WI38 (cell line): ENCODE measurements around the gene ZDHHC17.
"Not testable (repeated sequence)": the region's sequence is repeated elsewhere in the genome, so short reads cannot be mapped to it uniquely, and the experiment has no call there.

Experiments used
- H3K4me3 ChIP-seq: 2 replicates; pipeline ENCODE4 v1.5.1; 2011; ENCODE audit warnings: low read depth, mild to moderate bottlenecking, control low read depth, low read length
- TF ChIP-seq, protein P1 (sequence below): IDR thresholded peaks from 2 replicates; pipeline ENCODE4 v1.5.1; 2012; ENCODE audit warnings: low read depth, mild to moderate bottlenecking, control low read depth, low read length

The ZDHHC17 gene

GRCh38 chr12:76720068-76720467 lies 43.8 kb upstream of the ZDHHC17 start:
- H3K4me3 ChIP-seq: no peak overlapping the region

DNA sequence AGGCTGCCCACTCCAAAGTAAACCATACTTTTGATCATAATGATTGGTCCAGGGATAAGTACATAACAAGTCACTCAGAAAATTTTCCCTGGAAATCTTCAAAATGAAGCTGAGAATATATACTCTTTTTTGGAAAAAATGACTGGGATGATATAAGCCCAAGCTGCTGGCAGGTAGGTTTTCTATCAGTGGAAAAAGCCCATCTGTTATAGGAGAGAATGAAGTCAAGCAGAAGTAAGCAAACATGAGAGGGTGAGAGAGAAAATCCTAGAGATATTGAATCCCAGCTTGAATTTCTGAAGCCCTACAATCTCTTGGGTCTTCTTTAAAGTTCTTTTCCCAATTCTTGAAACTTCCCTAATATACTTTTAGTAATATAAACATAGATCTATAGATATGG lies 37.3 kb upstream of the ZDHHC17 start:
- TF ChIP-seq, protein P1, sequence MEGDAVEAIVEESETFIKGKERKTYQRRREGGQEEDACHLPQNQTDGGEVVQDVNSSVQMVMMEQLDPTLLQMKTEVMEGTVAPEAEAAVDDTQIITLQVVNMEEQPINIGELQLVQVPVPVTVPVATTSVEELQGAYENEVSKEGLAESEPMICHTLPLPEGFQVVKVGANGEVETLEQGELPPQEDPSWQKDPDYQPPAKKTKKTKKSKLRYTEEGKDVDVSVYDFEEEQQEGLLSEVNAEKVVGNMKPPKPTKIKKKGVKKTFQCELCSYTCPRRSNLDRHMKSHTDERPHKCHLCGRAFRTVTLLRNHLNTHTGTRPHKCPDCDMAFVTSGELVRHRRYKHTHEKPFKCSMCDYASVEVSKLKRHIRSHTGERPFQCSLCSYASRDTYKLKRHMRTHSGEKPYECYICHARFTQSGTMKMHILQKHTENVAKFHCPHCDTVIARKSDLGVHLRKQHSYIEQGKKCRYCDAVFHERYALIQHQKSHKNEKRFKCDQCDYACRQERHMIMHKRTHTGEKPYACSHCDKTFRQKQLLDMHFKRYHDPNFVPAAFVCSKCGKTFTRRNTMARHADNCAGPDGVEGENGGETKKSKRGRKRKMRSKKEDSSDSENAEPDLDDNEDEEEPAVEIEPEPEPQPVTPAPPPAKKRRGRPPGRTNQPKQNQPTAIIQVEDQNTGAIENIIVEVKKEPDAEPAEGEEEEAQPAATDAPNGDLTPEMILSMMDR: no peak
- H3K4me3 ChIP-seq: no peak overlapping the region

More at GRCh38 chr12:76720068-76720467, 43.8 kb upstream of the ZDHHC17 start:
- TF ChIP-seq, protein P1: no peak

GRCh38 chr12:76732188-76732587 lies 31.7 kb upstream of the ZDHHC17 start:
- H3K4me3 ChIP-seq: not testable (repeated sequence)

- H3K4me3 ChIP-seq: not testable (repeated sequence)
Measured at GRCh38 chr12:76737689-76738088, 26.2 kb upstream of the ZDHHC17 start.

DNA sequence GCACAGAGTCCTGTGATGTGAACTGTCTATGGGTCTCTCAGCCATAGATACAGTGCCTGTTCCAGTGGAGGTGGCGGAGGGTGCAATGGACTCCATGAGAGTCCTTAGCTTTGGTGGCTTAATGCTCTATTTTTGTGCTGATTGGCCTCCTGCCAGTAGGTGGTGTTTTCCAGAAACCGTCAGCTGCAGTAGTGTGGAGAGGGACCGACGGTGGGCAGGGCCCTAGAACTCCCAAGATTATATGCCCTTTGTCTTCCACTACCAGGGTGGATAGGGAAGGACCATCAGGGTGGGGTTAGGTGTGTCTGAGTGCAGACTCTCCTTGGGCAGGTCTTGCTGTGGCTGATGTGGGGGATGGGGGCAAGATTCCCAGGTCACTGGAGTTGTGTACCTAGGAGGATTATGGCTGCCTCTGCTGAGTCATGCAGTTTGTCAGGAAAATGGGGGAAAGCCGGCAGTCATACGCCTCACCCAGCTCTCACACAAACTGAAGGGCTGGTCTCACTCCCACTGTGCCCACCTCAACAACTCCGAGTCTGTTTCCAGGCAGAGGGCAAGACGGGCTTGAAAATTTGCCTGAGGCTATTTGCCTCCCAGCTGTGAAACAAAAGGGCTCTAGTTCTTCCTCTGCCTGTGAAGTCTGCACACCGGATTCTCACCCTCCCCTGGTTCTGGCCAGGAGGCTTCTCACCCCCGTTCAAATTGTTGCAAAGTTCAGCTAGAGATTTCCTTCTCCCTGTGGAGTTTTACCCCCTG lies 24.9 kb upstream of the ZDHHC17 start:
- TF ChIP-seq, protein P1: no peak
- H3K4me3 ChIP-seq: no peak overlapping the region

- TF ChIP-seq, protein P1: no peak
- no peak overlapping the region for H3K4me3 ChIP-seq
Measured at GRCh38 chr12:76739896-76740295, 24.0 kb upstream of the ZDHHC17 start.

DNA sequence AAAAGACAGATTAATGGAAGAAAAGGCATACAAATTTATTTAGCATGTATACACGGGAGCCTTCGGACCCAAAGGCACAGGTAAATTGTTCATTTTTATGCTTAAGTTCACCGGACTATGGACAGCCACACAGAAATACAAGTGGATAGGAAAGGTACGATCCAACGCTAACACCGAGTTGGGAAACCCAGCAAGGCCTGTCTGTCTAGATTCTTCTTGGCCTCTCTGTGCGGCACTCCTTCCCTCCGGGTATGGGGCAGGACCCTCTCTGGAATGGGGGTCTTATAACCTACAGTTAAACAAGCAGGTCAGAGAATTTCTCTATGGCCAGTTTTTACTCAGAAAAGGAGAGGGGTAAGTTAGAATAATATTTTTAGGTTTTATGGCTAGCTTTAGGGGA lies 23.4 kb upstream of the ZDHHC17 start:
- TF ChIP-seq, protein P1: no peak
- H3K4me3 ChIP-seq: no peak overlapping the region

GRCh38 chr12:76745343-76745742 lies 18.6 kb upstream of the ZDHHC17 start:
- TF ChIP-seq, protein P1: no peak
- H3K4me3 ChIP-seq: no peak overlapping the region
